Upper lobe of left lung (tissue), 6 donors: ENCODE measurements around the gene TRIM40. TPM values are rescaled to one million over a fixed set of nuclear protein-coding genes. Genes with fewer than 3 reads are reported as not detected.

Source experiments
- ATAC-seq, 2 donors: fragments of 200-7000 bp; cut with Tn5 transposase; one replicate each; pipeline ENCODE4 v1.9.1; 2022; ENCODE audit warnings: mild to moderate bottlenecking in 2 of 2, moderate library complexity in 2 of 2; ENCODE audit not compliant: low FRiP score in 2 of 2
- DNase-seq, 2 donors: peaks; one replicate each; pipeline ENCODE4 v3.0.0-alpha.2; 2019 to 2020
- H3K27ac ChIP-seq, 4 donors: fragments of 200-600 bp; sonication (generic); one replicate each; pipeline ENCODE4 v1.5.1; 2016 to 2019
- H3K27me3 ChIP-seq, 4 donors: fragments of 200-600 bp; sonication (generic); one replicate each; pipeline ENCODE4 v1.5.1; 2017 to 2019
- H3K36me3 ChIP-seq, 4 donors: fragments of 200-600 bp; sonication (generic); one replicate each; pipeline ENCODE4 v1.5.1; 2016 to 2019
- H3K4me1 ChIP-seq, 4 donors: fragments of 200-600 bp; sonication (generic); one replicate each; pipeline ENCODE4 v1.5.1; 2018 to 2019
- H3K4me3 ChIP-seq, 4 donors: fragments of 200-600 bp; sonication (generic); one replicate each; pipeline ENCODE4 v1.5.1; 2017 to 2019; ENCODE audit warnings: mild to moderate bottlenecking in 2 of 4, moderate library complexity in 1 of 4
- H3K9me3 ChIP-seq, 4 donors: fragments of 200-600 bp; sonication (generic); one replicate each; pipeline ENCODE4 v1.5.1; 2018 to 2019
- EP300 ChIP-seq, 4 donors: sonication (generic); formaldehyde crosslinking; IDR thresholded peaks; one replicate each; pipeline ENCODE4 v1.5.1; 2017; ENCODE audit warnings: antibody characterized with exemption in 4 of 4, control low read depth in 2 of 4
- POLR2A ChIP-seq, 4 donors: fragments of 450-650 bp; IDR thresholded peaks; one replicate each; pipeline ENCODE4 v1.5.1; 2016 to 2017; ENCODE audit warnings: antibody characterized with exemption in 4 of 4, mild to moderate bottlenecking in 2 of 4
- POLR2AphosphoS5 ChIP-seq, 2 donors: sonication (generic); formaldehyde crosslinking; IDR thresholded peaks; one replicate each; pipeline ENCODE4 v1.5.1; 2017; ENCODE audit warnings: antibody characterized with exemption in 2 of 2
- WGBS, 2 donors: methylation state at CpG; one replicate each; pipeline ENCODE4 v1.1.5; 2017 to 2018; 5-methylcytosine and 5-hydroxymethylcytosine counted together
- total RNA-seq, 6 donors: library from RNA; depleted of rRNA in 4 of 6; stranded (reverse); fragments of >200 nt in 4 of 6; gene quantifications; one replicate each; pipeline versions ENCODE4 v1.1.0 to v1.2.1, GENCODE V29; 2016 to 2021
- TF ChIP-seq, protein P1 (sequence below), 6 experiments: fragments of 450-650 bp in 4 of 6; fragments of 200-600 bp in 2 of 6; sonication (generic) in 2 of 6; IDR thresholded peaks; one replicate each; pipeline ENCODE4 v1.5.1; 2016 to 2019; ENCODE audit warnings: antibody characterized with exemption in 6 of 6
- donor health status: DM: no; HTN: no; CAD: no; lungs with moderate emphysema.
- donor health status: DM: no; HTN: yes; CAD: no; lungs with severe emphysema.

Gene TRIM40
- total RNA-seq, 6 donors from 2014 or later: not detected

GRCh38 chr6:30093951-30094661 lies 41.8 kb upstream of the TRIM40 start:
- TF ChIP-seq POLR2A (IDR thresholded peaks at IDR 0.05) (no peak), POLR2AphosphoS5 (IDR thresholded peaks at IDR 0.05) (no peak), EP300 (IDR thresholded peaks at IDR 0.05) (no peak)
- TF ChIP-seq, protein P1, sequence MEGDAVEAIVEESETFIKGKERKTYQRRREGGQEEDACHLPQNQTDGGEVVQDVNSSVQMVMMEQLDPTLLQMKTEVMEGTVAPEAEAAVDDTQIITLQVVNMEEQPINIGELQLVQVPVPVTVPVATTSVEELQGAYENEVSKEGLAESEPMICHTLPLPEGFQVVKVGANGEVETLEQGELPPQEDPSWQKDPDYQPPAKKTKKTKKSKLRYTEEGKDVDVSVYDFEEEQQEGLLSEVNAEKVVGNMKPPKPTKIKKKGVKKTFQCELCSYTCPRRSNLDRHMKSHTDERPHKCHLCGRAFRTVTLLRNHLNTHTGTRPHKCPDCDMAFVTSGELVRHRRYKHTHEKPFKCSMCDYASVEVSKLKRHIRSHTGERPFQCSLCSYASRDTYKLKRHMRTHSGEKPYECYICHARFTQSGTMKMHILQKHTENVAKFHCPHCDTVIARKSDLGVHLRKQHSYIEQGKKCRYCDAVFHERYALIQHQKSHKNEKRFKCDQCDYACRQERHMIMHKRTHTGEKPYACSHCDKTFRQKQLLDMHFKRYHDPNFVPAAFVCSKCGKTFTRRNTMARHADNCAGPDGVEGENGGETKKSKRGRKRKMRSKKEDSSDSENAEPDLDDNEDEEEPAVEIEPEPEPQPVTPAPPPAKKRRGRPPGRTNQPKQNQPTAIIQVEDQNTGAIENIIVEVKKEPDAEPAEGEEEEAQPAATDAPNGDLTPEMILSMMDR (IDR thresholded peaks at IDR 0.05): no peak
- peaks cover 0 to 4% (median 0%) of the 10 kb centered on the region in 4 donors for H3K4me1 ChIP-seq
- no peaks in the 10 kb centered on the region for H3K9me3 ChIP-seq
- no peak overlapping the region for H3K4me3 ChIP-seq
- DNase-seq: no peak
- H3K27ac ChIP-seq: no peak overlapping the region
- 71 to 75% methylated on average over 4 of the region's 5 CpGs for WGBS, 2 donors
- H3K36me3 ChIP-seq: no peaks in the 10 kb centered on the region
- no peak for ATAC-seq
- no peaks in the 10 kb centered on the region for H3K27me3 ChIP-seq

GRCh38 chr6:30096829-30097228 lies 39.1 kb upstream of the TRIM40 start:
- TF ChIP-seq POLR2AphosphoS5 (IDR thresholded peaks at IDR 0.05) (no peak), EP300 (IDR thresholded peaks at IDR 0.05) (no peak)
- Histone ChIP-seq H3K4me1 (peaks cover 11 to 19% (median 16%) of the 10 kb centered on the region in 4 donors), H3K9me3 (no peaks in the 10 kb centered on the region), H3K36me3 (no peaks in the 10 kb centered on the region), H3K4me3 (no peak overlapping the region), H3K27me3 (peaks cover 0 to 11% (median 2%) of the 10 kb centered on the region in 4 donors), H3K27ac (no peak overlapping the region)
- DNase-seq (no peak), ATAC-seq (no peak)
- 47 to 57% methylated on average over 1 of the region's 1 CpG for WGBS, 2 donors

DNA sequence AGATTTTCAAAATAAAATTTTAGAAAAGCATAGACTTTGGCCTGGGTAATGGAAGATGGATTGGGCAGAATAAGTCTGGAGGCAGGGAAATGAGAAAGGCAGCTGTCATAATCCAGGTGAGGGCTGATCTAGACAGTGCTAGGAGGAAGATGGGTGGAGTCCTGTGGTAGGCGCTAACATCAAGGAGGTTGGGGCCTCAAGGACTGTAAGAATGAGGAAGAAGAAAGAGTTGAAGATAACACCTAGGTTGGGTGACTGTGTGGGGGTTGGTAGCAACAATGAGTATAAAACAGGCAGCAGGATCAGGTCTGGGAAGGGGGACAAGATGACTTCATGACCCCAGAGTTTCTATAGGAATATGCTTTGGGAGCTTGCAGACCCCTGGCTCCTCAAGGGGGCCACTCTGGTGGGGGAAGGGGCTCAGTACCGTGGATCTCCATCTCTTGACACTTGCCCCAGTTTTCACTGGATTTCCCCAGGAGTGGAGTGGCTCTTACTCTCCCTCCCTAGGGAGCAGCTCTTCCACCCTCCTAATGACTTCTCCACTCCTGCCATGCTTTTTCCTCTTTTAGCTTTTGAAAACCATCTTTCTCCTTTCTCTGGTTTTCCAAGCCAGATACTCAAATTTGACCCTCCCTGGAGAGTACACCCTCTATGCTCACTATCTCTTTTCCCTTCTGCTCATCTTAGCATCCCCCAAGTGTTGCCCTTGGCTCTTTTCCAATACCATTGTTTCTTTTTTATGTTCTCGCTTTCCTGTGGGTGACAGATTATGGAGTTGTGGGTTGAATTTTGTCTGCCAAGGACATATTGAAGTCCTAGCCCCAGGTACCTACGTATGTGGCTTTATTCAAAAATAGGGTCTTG lies 37.8 kb upstream of the TRIM40 start:
- H3K4me1 ChIP-seq: peaks cover 21 to 28% (median 26%) of the 10 kb centered on the region in 4 donors
- WGBS, 2 donors: 55 to 71% methylated on average over 4 of the region's 4 CpGs
- ATAC-seq (no peak), DNase-seq (no peak)
- peaks cover 0 to 11% (median 2%) of the 10 kb centered on the region in 4 donors for H3K27me3 ChIP-seq
- H3K27ac ChIP-seq: no peak overlapping the region
- H3K9me3 ChIP-seq: no peaks in the 10 kb centered on the region
- H3K36me3 ChIP-seq: no peaks in the 10 kb centered on the region
- no peak overlapping the region for H3K4me3 ChIP-seq
- TF ChIP-seq POLR2AphosphoS5 (IDR thresholded peaks at IDR 0.05): no peak

- Histone ChIP-seq H3K27ac (no peak overlapping the region), H3K4me1 (peaks cover 26 to 36% (median 30%) of the 10 kb centered on the region in 4 donors), H3K27me3 (peaks cover 0 to 11% (median 2%) of the 10 kb centered on the region in 4 donors)
Observed at GRCh38 chr6:30100154-30100553, 35.8 kb upstream of the TRIM40 start.

GRCh38 chr6:30100585-30101443 lies 35.1 kb upstream of the TRIM40 start:
- 2 to 6% methylated on average over 27 to 35 of the region's 47 CpGs for WGBS, 2 donors
- DNase-seq (peak; percentile 63 to 90), ATAC-seq (peak; percentile 31 to 56)
- H3K36me3 ChIP-seq: no peaks in the 10 kb centered on the region
- H3K4me3 ChIP-seq: peak overlapping the region; percentile 2 to 51 (median 38)
- TF ChIP-seq POLR2AphosphoS5 (IDR thresholded peaks at IDR 0.05) (peak in 1 of 2 donors; percentile 44), POLR2A (IDR thresholded peaks at IDR 0.05) (peak in 1 of 4 donors; percentile 34), EP300 (IDR thresholded peaks at IDR 0.05) (no peak)
- TF ChIP-seq, protein P1 (IDR thresholded peaks at IDR 0.05): peak in 2 of 6 experiments; percentile 5 to 12
- peaks cover 0 to 11% (median 2%) of the 10 kb centered on the region in 4 donors for H3K27me3 ChIP-seq
- H3K27ac ChIP-seq: peak overlapping the region in 2 of 4 donors; percentile 9 to 80
- H3K4me1 ChIP-seq: peaks cover 26 to 36% (median 30%) of the 10 kb centered on the region in 4 donors
- no peaks in the 10 kb centered on the region for H3K9me3 ChIP-seq

More at GRCh38 chr6:30100154-30100553, 35.8 kb upstream of the TRIM40 start:
- H3K36me3 ChIP-seq: no peaks in the 10 kb centered on the region
- no peaks in the 10 kb centered on the region for H3K9me3 ChIP-seq
- DNase-seq (no peak), ATAC-seq (no peak)
- peak overlapping the region in 3 of 4 donors; percentile 31 to 51 (median 46) for H3K4me3 ChIP-seq
- 31 to 39% methylated on average over 8 of the region's 8 CpGs for WGBS, 2 donors
- TF ChIP-seq, protein P1 (IDR thresholded peaks at IDR 0.05): no peak
